ENCODE measurements around the gene IFT57.
"Not testable (repeated sequence)": the region's sequence is repeated elsewhere in the genome, so short reads cannot be mapped to it uniquely, and the experiment has no call there.

IFT57 gene

DNA sequence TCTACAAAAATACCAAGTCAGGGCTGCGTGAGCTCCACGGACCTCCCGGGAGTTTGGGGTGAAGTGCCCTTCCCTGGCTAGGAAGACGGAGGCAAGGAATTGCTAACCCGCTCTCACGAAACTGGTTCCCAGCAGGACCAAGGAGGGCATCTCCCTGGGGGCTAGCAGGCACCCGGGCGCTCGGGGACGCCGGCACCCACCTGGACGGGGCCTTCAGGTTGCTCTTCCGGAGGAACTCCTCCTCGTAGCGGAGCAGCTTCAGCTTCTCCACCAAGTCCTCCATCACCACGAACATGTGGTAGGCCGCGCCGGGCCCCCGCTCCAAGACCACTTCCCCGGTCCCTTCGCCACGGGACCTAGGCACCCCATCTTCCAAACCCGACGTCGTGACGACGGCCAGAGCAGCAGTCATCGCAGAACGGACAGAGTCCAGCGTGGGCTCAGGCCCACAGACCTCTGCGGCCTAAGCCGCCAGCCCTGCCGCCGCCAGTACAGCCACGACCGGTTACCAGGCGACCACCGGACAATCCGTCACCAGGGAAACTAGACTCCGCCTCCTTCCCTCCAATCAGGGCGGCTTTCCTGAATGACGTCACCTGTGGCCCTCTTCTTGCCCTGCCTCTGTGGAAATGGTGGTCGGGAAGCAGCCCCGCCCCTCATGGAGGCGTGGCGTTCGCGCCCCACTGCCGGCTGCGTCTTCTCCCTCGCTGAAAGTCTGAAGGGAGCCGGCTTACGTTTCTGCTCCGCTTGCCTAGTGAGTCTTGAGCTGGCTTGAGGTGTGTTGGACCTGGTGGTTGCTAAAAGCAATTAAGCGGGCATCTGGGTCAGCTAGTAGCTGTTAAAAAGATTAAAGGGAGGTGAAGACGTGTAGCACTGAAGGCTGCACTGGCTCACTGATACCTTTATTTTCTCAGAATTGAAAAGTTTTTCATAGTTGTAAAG, at the start of gene IFT57:
Gene IFT57, minus strand, starts transcription at position 514 of the 942 bp plus-strand sequence. Its CDS starts 102 bp downstream, at position 412.
- DNase-seq, result peak; percentile 98

DNA sequence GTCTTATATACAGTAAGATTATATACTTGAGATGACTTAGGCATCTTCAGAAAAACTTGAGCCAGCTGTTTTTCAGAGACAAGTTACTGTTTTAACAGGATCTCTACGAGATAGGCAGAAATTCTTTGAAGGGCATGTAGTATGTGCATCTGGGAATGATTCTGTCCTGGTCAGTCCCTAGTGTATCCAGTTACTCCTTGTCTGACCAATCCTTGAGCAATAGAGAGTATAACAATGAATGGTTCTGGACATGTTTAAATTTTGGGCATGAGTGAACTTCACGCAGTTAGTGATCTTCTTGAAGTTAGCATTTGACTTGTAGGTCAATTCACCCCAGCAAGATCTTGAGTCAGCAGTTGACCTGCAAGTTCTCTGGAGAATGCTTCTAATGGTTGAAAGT, 49.4 kb upstream of the IFT57 start:
- no peak for DNase-seq

- not testable (repeated sequence) for DNase-seq
Measured at GRCh38 chr3:108268235-108268634, 46.0 kb upstream of the IFT57 start.

- DNase-seq, result not testable (repeated sequence)
Measured at GRCh38 chr3:108264534-108265298, 42.5 kb upstream of the IFT57 start.

DNA sequence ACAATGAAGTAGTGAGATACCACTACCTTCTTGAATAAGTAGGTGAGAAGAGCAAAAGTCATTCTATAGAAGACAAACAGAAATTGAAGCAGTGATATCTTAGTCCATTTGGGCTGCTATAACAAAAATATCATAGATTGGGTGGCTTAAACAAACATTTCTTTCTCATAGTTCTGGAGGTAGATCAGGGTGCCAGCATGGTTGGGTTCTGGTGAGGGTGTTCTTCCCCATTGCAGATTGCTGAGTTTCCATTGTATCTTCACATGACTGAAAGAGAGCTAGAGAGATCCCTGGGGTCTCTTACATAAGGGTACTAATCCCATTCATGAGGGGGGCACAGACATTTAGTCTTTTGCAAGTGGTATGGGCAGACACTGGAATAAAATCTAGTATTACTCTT, 32.9 kb upstream of the IFT57 start:
- DNase-seq, result no peak

GRCh38 chr3:108251844-108252243, 29.6 kb upstream of the IFT57 start:
- no peak for DNase-seq

- DNase-seq, result no peak
Measured at GRCh38 chr3:108251265-108251664, 29.0 kb upstream of the IFT57 start.

DNA sequence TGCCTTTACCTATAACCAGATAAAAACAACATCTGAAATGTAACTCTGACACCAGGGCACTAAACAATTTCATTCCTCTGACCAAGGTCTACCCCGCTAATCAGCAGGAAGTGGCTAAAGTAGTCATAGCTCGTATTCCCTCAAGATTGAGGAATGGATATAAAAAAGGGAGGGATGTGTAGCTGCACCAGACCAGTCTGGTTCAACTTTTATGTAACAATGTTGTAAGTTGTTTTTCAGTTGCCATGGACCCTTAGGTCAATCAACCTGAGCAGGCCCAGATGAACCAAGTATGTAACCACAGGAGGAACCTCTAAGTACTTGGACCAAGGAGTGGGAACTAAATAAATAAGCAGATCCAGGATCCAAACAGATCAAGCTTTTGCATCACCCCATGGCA, 28.4 kb upstream of the IFT57 start:
- DNase-seq, result no peak

DNA sequence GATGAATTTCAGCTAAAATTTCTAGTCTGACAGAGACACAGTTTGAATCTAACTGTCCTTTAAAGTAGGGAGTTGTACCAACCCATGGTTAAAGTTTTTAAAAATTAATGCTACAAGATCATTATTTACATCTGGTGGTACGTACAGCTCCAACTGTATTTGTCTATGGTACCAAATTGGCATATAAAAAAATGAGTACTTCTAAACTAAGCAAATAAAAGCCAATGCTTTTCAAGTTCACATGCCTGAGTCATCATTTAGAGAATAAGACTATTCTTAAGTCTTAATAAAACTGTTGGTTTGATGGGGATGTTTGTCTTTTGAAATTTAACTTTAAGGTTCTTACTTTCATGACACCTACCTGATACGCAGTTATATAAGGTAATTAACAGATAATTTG, 21.0 kb upstream of the IFT57 start:
- DNase-seq, result no peak

DNA sequence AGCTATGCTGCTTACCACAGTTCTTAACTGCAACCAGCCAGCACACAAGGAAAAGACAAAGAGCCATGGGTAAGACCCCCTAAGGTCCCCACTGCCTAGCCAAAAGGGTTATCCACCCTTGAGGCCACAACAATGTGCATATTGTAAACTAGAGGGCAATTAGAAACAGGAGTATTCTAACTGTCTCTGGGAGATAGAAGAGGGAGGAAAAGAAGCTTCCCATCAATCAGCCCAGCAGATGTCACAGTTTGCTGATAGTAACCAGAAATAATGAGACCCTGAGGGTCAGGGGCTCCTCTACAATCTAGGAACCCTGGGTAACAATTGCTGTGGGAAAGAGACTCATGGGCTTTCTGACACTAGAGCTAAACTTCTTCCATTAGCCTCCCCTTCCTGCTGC, 20.6 kb upstream of the IFT57 start:
- no peak for DNase-seq

DNA sequence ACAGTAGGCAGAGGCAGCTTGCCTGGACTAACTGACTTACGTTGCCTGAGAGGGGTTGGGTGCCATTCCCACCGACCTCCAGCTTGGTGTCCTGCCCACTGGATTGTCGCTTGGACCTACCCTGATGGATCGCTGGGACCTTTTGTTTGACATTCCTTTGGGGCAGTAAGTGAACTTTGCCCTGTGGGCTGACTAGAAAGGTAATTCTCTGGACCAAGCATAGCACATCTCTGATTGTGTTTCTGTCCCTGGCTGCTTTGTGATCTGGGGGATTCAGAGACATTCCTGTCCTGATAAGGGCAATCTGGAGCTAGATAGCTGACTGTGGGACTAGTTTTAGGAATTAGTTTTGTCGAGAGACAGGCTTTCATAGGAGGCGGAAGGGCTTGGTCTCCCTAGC, 19.5 kb upstream of the IFT57 start:
- no peak for DNase-seq

DNA sequence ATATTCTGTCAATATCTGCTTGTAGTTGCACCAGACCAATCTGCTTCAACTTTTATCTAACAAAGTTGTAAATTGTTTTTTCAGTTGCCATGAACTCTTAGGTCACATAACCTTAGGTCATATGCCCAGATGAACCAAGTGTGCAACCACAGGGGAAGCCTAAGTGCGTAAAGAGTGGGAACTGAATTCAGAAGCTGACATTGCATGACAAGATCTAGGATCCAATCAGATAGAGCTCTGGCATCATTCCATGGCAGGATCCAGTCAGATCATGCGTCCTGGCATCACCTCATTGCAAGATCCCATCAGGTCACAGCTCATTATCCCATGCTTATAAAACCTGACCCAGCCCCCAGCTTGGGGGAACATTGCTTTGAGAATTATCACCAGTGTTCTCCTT, 18.9 kb upstream of the IFT57 start:
- no peak for DNase-seq

DNA sequence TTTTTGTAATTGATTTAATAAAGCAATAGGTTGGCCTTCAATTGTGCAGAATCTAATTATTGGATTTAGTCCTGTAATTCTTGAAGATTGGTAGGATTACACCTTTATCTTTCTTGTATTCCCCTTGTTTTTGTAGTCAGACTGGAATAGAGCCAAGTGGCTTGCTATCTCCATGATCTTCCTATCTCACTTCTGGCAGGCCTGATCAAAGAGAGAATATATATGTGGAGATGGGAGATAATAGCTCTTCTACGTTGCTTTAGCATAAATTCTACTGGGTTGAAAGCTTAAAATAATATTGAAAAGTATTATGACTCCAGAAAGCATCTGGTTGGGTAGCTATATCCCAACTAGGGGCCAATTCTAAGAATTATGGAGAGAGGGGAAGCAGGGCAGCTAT, 16.9 kb upstream of the IFT57 start:
- DNase-seq, result no peak

DNA sequence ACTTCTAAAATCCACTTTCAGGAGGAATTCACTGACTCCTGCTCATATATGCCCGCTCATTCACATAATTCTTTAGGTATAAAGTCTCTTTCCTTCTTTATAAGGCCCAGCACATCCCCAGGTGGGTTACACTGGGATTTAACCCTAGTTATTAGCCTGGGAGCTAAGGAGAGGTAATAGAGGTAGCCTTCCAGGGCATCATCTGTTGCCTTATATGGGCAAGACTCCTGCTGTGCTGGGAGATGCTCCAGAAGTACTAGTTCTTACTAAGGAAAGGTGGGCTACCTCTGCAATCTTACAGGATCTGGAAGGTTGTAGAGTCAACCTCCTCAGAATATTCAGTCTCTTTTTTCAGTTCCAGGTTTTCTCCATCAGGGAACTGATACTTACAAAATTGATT, 13.1 kb upstream of the IFT57 start:
- no peak for DNase-seq

DNA sequence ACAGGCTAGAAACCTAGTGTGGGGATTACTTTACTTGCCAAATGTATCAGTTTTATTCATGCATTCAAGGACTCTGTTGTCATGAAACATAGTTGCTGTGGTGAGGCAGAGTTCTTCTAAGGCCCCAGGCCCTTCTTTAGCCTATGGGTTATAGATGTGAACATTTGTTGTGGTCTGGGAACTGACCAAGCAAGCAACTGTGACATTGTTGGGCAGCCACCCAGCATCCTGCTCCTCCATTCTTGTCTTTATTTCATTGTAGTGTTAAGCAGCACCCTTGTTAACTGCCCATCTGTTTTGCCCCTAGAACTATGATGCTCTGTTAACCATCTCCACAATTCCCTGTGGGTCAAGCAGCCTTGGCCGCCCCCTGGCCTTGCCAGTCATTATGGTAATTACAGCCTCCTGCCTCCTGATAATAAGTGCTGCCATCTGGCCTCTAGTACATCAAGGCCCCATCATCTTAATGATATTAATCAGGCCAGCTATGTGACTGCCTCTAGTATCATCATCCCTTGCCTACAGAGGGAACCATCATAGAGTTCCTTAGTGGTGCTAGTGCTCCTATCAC, 12.2 kb upstream of the IFT57 start:
- DNase-seq, result no peak

GRCh38 chr3:108228286-108228685, 6.1 kb upstream of the IFT57 start:
- no peak for DNase-seq

GRCh38 chr3:108227131-108227530, 4.9 kb upstream of the IFT57 start:
- no peak for DNase-seq

GRCh38 chr3:108225221-108225620, 3.0 kb upstream of the IFT57 start:
- DNase-seq, result no peak

GRCh38 chr3:108223928-108224327, 1.7 kb upstream of the IFT57 start:
- peak in 1 of 2 donors; percentile 52 for DNase-seq

GRCh38 chr3:108222853-108223565, 785 bp upstream of the IFT57 start:
- DNase-seq, result no peak

DNA sequence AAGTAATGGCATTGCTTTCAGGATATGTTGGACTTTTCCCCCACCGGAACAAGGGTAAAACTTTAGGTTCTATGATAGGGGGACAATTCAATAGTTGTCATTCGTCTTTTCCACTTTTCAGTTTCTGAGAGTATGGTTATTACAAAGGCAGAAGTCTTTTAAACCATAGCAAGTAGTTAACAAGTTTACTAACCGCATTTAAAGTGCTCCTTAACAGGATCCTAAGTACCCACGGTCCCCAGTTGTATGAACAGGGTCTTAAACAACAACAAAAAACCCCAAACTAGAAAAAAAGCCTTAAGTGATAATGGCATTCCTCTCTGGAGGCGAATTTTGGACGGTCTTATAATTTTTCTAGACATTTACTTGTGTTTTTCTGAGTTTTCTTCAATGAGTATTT, 831 bp downstream of the IFT57 start:
- DNase-seq, result peak in 1 of 2 donors; percentile 13

- no peak for DNase-seq
Measured at GRCh38 chr3:108219336-108219735, 2.9 kb downstream of the IFT57 start.

- DNase-seq, result no peak
Measured at GRCh38 chr3:108218811-108219210, 3.4 kb downstream of the IFT57 start.

All from CD4-positive, alpha-beta T cell treated with Interferon alpha-2 for 1 hour (primary cell).